NOMO-1 treated with dmso at 0.1 percent for 144 hours (cell line): ENCODE results near the gene WIPI1.
"Not testable (repeated sequence)": the region's sequence is repeated elsewhere in the genome, so short reads cannot be mapped to it uniquely, and the experiment has no call there.

Experiments used
- DNase-seq: peaks from one replicate; lab custom pipeline; 2025; ENCODE audit not compliant: unreplicated experiment; lab: John Stamatoyannopoulos, UW

Gene WIPI1

DNA sequence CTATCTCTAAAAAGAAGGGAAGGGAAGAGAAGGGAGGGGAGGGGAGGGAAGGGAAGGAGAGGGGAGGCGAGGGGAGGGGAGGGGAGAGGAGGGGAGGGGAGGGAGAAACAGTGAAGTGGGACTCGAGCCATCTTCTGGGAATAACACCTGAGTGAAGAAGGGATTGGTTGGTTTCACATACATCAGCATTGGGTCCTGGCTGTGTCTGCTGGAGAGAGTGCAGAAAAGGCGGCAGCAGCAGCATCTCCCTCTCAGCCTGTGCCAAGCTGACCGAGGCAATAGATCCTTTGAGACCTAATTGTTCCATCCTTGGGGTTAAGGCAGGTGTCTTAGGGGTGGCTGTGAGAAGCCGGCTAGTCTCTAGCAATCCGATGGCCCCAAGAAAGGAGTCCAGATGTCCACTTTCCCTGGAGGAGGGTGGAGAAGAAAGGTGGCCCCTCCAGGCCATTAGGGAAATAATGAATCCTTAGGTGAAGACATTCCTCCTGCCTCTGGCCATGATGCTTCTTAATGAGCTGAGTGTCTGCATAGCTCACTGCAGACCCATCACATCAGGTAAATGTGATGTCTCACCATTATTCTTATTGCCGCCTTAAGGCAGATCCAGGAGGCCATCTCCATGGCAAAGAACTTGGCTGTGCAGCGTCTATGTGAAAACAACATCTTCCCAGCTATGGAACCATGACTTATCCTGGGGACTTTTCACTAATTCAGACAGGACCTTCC, 71.6 kb downstream of the WIPI1 start:
- DNase-seq = no peak

GRCh38 chr17:68384941-68385340, 72.4 kb downstream of the WIPI1 start:
- no peak for DNase-seq

- no peak for DNase-seq
Observed at GRCh38 chr17:68384471-68384870, 72.8 kb downstream of the WIPI1 start.

DNA sequence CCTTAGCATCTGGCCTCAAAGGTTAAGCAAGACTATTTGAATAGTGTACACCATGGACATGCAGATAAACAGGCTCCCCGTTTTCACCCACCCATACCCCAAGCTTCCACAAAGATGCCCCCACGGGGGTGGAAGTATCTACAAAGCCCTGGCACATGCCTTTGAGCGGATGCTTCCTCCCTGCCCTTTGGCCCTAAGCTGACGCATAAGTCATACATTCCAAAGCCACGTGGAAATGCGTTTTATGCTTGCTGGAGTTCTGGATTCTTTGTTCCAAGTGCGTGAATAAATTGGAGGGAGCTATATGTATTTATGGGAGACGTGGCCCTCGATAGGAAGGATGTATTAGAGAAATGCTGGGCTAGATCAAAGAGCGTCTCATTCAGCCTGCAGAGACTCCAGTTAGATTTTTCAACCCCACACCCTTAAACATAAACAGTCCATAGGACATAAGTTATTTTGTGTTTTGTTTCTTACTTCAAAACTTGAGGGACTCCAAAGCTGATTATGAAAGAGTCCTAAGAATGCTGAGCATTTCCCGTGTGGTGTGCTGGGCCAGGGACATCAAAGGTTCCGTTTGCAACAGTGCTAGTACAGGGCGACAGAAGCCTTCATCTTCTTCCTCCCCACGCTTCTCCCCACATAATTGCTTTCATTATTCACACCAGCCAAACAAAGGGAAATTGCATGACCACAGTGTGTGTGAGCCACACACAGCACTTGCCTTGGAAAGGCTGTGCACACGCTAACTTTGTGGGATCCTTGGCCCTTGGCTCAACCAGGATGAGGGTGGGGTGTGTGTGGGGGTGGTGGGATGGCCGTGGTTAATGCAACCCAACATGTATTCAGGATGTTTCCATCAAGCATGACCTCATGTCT, 73.6 kb downstream of the WIPI1 start:
- peak; percentile 64 for DNase-seq

- no peak for DNase-seq
Observed at GRCh38 chr17:68383120-68383442, 74.2 kb downstream of the WIPI1 start.

GRCh38 chr17:68382582-68383085, 74.7 kb downstream of the WIPI1 start:
- DNase-seq = no peak

GRCh38 chr17:68381076-68381900, 76.0 kb downstream of the WIPI1 start:
- no peak for DNase-seq

GRCh38 chr17:68379692-68380677, 77.3 kb downstream of the WIPI1 start:
- no peak for DNase-seq

DNA sequence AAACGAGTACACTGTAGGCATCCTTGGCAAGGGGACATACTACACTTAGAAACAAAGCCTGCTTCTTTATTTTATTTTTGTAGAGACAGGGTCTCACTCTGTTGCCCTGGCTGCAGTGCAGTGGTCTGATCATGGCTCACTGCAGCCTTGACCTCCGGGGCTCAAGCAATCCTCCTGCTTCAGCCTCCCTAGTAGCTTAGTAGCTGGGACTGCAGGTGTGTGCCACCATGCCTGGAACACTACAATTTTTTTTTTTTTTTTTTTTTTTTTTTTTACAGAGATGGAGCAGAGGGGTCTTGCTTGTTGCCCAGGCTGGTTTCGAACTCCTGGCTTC, 78.2 kb downstream of the WIPI1 start:
- DNase-seq = no peak

GRCh38 chr17:68378268-68379176, 78.8 kb downstream of the WIPI1 start:
- no peak for DNase-seq

DNA sequence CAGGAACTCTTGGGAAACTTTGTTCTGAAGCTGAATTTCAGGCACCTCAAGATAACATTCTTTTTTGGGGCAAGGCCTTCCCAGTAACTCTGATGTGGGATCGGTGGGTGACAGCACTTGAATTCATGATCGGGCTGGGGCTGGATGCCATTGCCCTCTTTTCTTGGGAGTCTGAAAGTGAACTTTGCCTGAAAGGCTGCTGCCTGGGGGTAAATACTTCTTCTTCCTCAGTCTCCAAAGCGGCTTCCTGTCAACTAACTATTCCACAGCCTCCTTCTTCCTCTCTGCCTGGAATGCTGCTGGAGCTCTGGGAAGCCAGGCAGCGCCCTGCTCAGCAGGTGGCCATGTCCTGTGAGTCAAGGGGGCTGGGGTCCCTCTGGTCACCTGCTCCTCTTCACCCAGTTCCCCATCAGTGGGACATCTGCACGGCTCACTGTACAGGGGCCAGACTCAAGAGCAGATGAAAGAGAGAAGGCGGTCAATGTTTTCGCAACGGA, 79.5 kb downstream of the WIPI1 start:
- DNase-seq = no peak

- not testable (repeated sequence) for DNase-seq
Observed at GRCh38 chr17:68376178-68376577, 81.1 kb downstream of the WIPI1 start.

- no peak for DNase-seq
Observed at GRCh38 chr17:68375566-68375965, 81.7 kb downstream of the WIPI1 start.
